Forelimb muscle (tissue), 1 donor: Measurements from ENCODE around the gene SSR1. TPM values are rescaled to one million over a fixed set of nuclear protein-coding genes. Genes with fewer than 3 reads are reported as not detected.

Experiments
- polyA plus RNA-seq: library from polyadenylated mRNA; unstranded; fragments of 120-200 nt; gene quantifications from one replicate; pipeline ENCODE4 v1.2.1, GENCODE V29; 2013; ENCODE audit not compliant: insufficient read length

The SSR1 gene
- polyA plus RNA-seq, 1 donor: 73.2 TPM

Other genes starting within 250 kb of the SSR1 start
- 18.1 TPM for gene RREB1, start 205.2 kb downstream of the SSR1 start, polyA plus RNA-seq
- gene CAGE1, start 76.5 kb upstream of the SSR1 start, polyA plus RNA-seq: 0.10 TPM
- 23.0 TPM for gene RIOK1, start 76.6 kb upstream of the SSR1 start, polyA plus RNA-seq
- 2.4 TPM for gene DSP, start 228.5 kb upstream of the SSR1 start, polyA plus RNA-seq